ENCODE results near the gene UFSP1. TPM values are rescaled to one million over a fixed set of nuclear protein-coding genes. Genes with fewer than 3 reads are reported as not detected.

UFSP1 gene
- total RNA-seq, 1 donor: 5.8 TPM

- Histone ChIP-seq H4K20me1 (ENCODE audit: insufficient read depth, low read length) (peaks cover 22% of the 10 kb centered on the region), H3K36me3 (ENCODE audit: insufficient read depth, low read length) (peaks cover 77% of the 10 kb centered on the region), H3K4me2 (ENCODE audit: insufficient read depth, low read length) (peak within 1 kb of the TSS; percentile 92), H3K9me3 (ENCODE audit: low read depth, low read length) (no peaks in the 10 kb centered on the region), H3K79me2 (ENCODE audit: insufficient read depth, low read length) (peaks cover 84% of the 10 kb centered on the region), H2AFZ (ENCODE audit: low read length) (peak within 1 kb of the TSS; percentile 95), H3K27ac (ENCODE audit: low read depth, low read length) (peak within 1 kb of the TSS; percentile 96), H3K4me1 (ENCODE audit: insufficient read depth, low read length) (peaks cover 23% of the 10 kb centered on the region), H3K4me3 (ENCODE audit: insufficient read depth, low read length) (peak within 1 kb of the TSS; percentile 97), H3K27me3 (ENCODE audit: insufficient read depth, low read length) (no peaks in the 10 kb centered on the region)
- peak; percentile 12 for TF ChIP-seq CTCF (IDR thresholded peaks at IDR 0.05; ENCODE audit: extremely low read depth, low read depth, low read length)
- peak; percentile 100 for DNase-seq (ENCODE audit: insufficient read length, low spot score, missing footprints)
Measured at GRCh38 chr7:100874577-100875355, 14.7 kb downstream of the UFSP1 start, which contains the start of gene SRRT. SRRT (plus strand) TSS chr7:100875103; CDS start chr7:100875591, 488 bp downstream.

GRCh38 chr7:100874300-100874576 lies 15.3 kb downstream of the UFSP1 start:
- Histone ChIP-seq H3K4me1 (ENCODE audit: insufficient read depth, low read length) (peaks cover 23% of the 10 kb centered on the region), H2AFZ (ENCODE audit: low read length) (peak overlapping the region; percentile 95), H3K4me2 (ENCODE audit: insufficient read depth, low read length) (peak overlapping the region; percentile 92), H3K9me3 (ENCODE audit: low read depth, low read length) (no peaks in the 10 kb centered on the region), H3K4me3 (ENCODE audit: insufficient read depth, low read length) (peak overlapping the region; percentile 97), H3K27me3 (ENCODE audit: insufficient read depth, low read length) (no peaks in the 10 kb centered on the region), H4K20me1 (ENCODE audit: insufficient read depth, low read length) (peaks cover 18% of the 10 kb centered on the region), H3K79me2 (ENCODE audit: insufficient read depth, low read length) (peaks cover 83% of the 10 kb centered on the region), H3K36me3 (ENCODE audit: insufficient read depth, low read length) (peaks cover 71% of the 10 kb centered on the region), H3K27ac (ENCODE audit: low read depth, low read length) (peak overlapping the region; percentile 96)
- no peak for TF ChIP-seq CTCF (IDR thresholded peaks at IDR 0.05; ENCODE audit: extremely low read depth, low read depth, low read length)
- no peak for DNase-seq (ENCODE audit: insufficient read length, low spot score, missing footprints)

- Histone ChIP-seq H3K4me1 (ENCODE audit: insufficient read depth, low read length) (peaks cover 28% of the 10 kb centered on the region), H2AFZ (ENCODE audit: low read length) (no peak overlapping the region), H3K27ac (ENCODE audit: low read depth, low read length) (peak overlapping the region; percentile 96), H3K36me3 (ENCODE audit: insufficient read depth, low read length) (peaks cover 66% of the 10 kb centered on the region), H3K27me3 (ENCODE audit: insufficient read depth, low read length) (no peaks in the 10 kb centered on the region), H3K4me3 (ENCODE audit: insufficient read depth, low read length) (peak overlapping the region; percentile 97), H3K79me2 (ENCODE audit: insufficient read depth, low read length) (peaks cover 83% of the 10 kb centered on the region), H3K9me3 (ENCODE audit: low read depth, low read length) (no peaks in the 10 kb centered on the region), H4K20me1 (ENCODE audit: insufficient read depth, low read length) (peaks cover 18% of the 10 kb centered on the region), H3K4me2 (ENCODE audit: insufficient read depth, low read length) (peak overlapping the region; percentile 92)
- TF ChIP-seq CTCF (IDR thresholded peaks at IDR 0.05; ENCODE audit: extremely low read depth, low read depth, low read length): no peak
- no peak for DNase-seq (ENCODE audit: insufficient read length, low spot score, missing footprints)
Measured at GRCh38 chr7:100873599-100874299, 15.8 kb downstream of the UFSP1 start.
